ENCODE measurements around the gene PTS. TPM values are rescaled to one million over a fixed set of nuclear protein-coding genes. Genes with fewer than 3 reads are reported as not detected.

Gene PTS
- total RNA-seq, 1 donor from 2014 or later = 40.1 TPM

GRCh38 chr11:112235750-112236390, 9.6 kb downstream of the PTS start:
- no peak for DNase-seq (ENCODE audit: low read depth, low spot score)
- Mint-ChIP-seq H3K9me3 (no peaks in the 10 kb centered on the region), H3K4me3 (no peak overlapping the region), H3K4me1 (peaks cover 3% of the 10 kb centered on the region), H3K27ac (ENCODE audit: unreplicated experiment) (no peak overlapping the region), H3K36me3 (ENCODE audit: low read depth) (peaks cover 15% of the 10 kb centered on the region), H3K27me3 (ENCODE audit: low read depth) (no peaks in the 10 kb centered on the region)
- TF ChIP-seq, protein P1, sequence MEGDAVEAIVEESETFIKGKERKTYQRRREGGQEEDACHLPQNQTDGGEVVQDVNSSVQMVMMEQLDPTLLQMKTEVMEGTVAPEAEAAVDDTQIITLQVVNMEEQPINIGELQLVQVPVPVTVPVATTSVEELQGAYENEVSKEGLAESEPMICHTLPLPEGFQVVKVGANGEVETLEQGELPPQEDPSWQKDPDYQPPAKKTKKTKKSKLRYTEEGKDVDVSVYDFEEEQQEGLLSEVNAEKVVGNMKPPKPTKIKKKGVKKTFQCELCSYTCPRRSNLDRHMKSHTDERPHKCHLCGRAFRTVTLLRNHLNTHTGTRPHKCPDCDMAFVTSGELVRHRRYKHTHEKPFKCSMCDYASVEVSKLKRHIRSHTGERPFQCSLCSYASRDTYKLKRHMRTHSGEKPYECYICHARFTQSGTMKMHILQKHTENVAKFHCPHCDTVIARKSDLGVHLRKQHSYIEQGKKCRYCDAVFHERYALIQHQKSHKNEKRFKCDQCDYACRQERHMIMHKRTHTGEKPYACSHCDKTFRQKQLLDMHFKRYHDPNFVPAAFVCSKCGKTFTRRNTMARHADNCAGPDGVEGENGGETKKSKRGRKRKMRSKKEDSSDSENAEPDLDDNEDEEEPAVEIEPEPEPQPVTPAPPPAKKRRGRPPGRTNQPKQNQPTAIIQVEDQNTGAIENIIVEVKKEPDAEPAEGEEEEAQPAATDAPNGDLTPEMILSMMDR (conservative IDR thresholded peaks at IDR 0.05) = no peak

GRCh38 chr11:112237451-112237850, 11.2 kb downstream of the PTS start:
- DNase-seq (ENCODE audit: low read depth, low spot score) = no peak
- no peaks in the 10 kb centered on the region for H3K4me1 Mint-ChIP-seq
- peaks cover 25% of the 10 kb centered on the region for H3K36me3 Mint-ChIP-seq (ENCODE audit: low read depth)
- no peaks in the 10 kb centered on the region for H3K9me3 Mint-ChIP-seq
- no peaks in the 10 kb centered on the region for H3K27me3 Mint-ChIP-seq (ENCODE audit: low read depth)
- no peak overlapping the region for H3K27ac Mint-ChIP-seq (ENCODE audit: unreplicated experiment)
- H3K4me3 Mint-ChIP-seq = no peak overlapping the region
- TF ChIP-seq, protein P1 (conservative IDR thresholded peaks at IDR 0.05) = no peak

GRCh38 chr11:112238041-112238440, 11.8 kb downstream of the PTS start:
- H3K4me3 Mint-ChIP-seq = no peak overlapping the region
- no peak for DNase-seq (ENCODE audit: low read depth, low spot score)
- H3K9me3 Mint-ChIP-seq = peaks cover 3% of the 10 kb centered on the region
- no peaks in the 10 kb centered on the region for H3K4me1 Mint-ChIP-seq
- TF ChIP-seq, protein P1 (conservative IDR thresholded peaks at IDR 0.05) = no peak
- no peaks in the 10 kb centered on the region for H3K27me3 Mint-ChIP-seq (ENCODE audit: low read depth)
- no peak overlapping the region for H3K27ac Mint-ChIP-seq (ENCODE audit: unreplicated experiment)
- peaks cover 31% of the 10 kb centered on the region for H3K36me3 Mint-ChIP-seq (ENCODE audit: low read depth)

DNA sequence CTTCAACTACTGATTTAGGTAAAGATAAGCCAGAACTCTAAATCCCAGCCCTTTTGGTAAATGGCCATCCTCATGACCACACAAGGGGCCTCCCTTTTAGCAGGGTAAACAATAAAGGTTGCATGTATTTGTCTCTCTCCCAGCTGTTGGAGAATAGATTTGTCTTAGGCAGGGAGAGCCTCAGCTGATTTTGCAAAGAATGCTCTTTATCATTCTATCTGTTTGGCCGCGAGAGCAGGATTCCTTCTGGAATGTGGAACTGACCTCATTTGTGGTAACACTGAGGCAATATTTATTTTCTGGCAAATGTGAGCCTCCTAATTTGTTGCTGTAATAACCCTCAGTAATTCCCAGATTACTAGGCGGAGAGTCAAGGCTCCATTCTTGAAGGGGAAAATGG, 15.3 kb downstream of the PTS start:
- H3K27me3 Mint-ChIP-seq (ENCODE audit: low read depth) = no peaks in the 10 kb centered on the region
- H3K27ac Mint-ChIP-seq (ENCODE audit: unreplicated experiment) = no peak overlapping the region
- no peaks in the 10 kb centered on the region for H3K4me1 Mint-ChIP-seq
- TF ChIP-seq, protein P1 (conservative IDR thresholded peaks at IDR 0.05) = no peak
- H3K36me3 Mint-ChIP-seq (ENCODE audit: low read depth) = peaks cover 46% of the 10 kb centered on the region
- no peak overlapping the region for H3K4me3 Mint-ChIP-seq
- peaks cover 10% of the 10 kb centered on the region for H3K9me3 Mint-ChIP-seq
- DNase-seq (ENCODE audit: low read depth, low spot score) = no peak

DNA sequence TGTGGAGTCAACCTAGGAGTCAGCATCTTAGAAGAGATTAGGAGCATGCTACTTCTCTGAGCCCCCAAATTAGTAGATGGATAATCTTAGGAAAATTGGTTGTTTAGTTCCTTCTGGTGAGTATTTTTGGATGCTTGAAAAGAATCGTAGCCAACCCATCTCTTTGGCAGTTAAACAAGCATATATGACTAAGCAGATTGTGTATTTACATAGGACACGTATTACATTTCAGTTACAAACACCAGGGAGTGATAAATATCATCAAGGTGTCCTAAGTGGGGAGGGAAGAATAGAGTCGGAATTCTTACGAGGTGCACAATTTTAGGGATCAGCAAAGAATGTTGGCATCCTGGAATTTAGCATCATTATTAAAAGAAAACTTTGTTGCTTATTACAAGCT, 21.0 kb downstream of the PTS start:
- DNase-seq (ENCODE audit: low read depth, low spot score) = no peak
- TF ChIP-seq, protein P1 (conservative IDR thresholded peaks at IDR 0.05) = no peak
- Mint-ChIP-seq H3K9me3 (peaks cover 10% of the 10 kb centered on the region), H3K4me3 (no peak overlapping the region), H3K4me1 (no peaks in the 10 kb centered on the region), H3K36me3 (ENCODE audit: low read depth) (peaks cover 24% of the 10 kb centered on the region), H3K27ac (ENCODE audit: unreplicated experiment) (no peak overlapping the region), H3K27me3 (ENCODE audit: low read depth) (no peaks in the 10 kb centered on the region)
